Activated CD8-positive, alpha-beta T cell treated with anti-CD3 and anti-CD28 coated beads for 36 hours (primary cell): ENCODE data around the gene RHEB. TPM values are rescaled to one million over a fixed set of nuclear protein-coding genes. Genes with fewer than 3 reads are reported as not detected.

Experiments
- ATAC-seq: fragments of 200-7000 bp; cut with Tn5 transposase; one replicate; pipeline ENCODE4 v1.10.0; 2021; ENCODE audit warnings: mild to moderate bottlenecking, moderate library complexity
- CTCF ChIA-PET: fragments of 350-600 bp; sonication (Branson Sonifier 250); formaldehyde crosslinking; loops from one replicate; lab custom pipeline; 2021; ENCODE audit warnings: antibody characterized with exemption; lab: Charles Lee
- POLR2A ChIA-PET: fragments of 350-600 bp; sonication (Branson Sonifier 250); formaldehyde crosslinking; loops from one replicate; lab custom pipeline; 2021; ENCODE audit warnings: antibody characterized with exemption; lab: Charles Lee
- DNase-seq: peaks from one replicate; pipeline ENCODE4 v3.0.0-alpha.2; 2020
- H3K27ac Mint-ChIP-seq: one replicate; pipeline ENCODE4 v1.8.0; 2021; ENCODE audit warnings: mild to moderate bottlenecking, mixed read lengths
- H3K27me3 Mint-ChIP-seq: one replicate; pipeline ENCODE4 v1.8.0; 2021; ENCODE audit warnings: mixed read lengths
- H3K36me3 Mint-ChIP-seq: one replicate; pipeline ENCODE4 v1.8.0; 2021; ENCODE audit warnings: low read depth, mixed read lengths
- H3K4me1 Mint-ChIP-seq: one replicate; pipeline ENCODE4 v1.8.0; 2021; ENCODE audit warnings: low read depth, mixed read lengths
- H3K4me3 Mint-ChIP-seq: one replicate; pipeline ENCODE4 v1.8.0; 2021; ENCODE audit warnings: mild to moderate bottlenecking, moderate library complexity, mixed read lengths
- H3K9me3 Mint-ChIP-seq: one replicate; pipeline ENCODE4 v1.8.0; 2021; ENCODE audit warnings: mixed read lengths
- intact Hi-C: fragments of 100-400 bp; cut with micrococcal nuclease; formaldehyde crosslinking; loops from one replicate; pipeline ENCODE4 v1.10.0; 2022
- total RNA-seq, 2 experiments: library from RNA; stranded (reverse); gene quantifications; one replicate each; pipeline ENCODE4 v1.2.3, GENCODE V29; 2021
- TF ChIP-seq, protein P1 (sequence below): fragments of 200-600 bp; IDR thresholded peaks from one replicate; pipeline ENCODE4 v1.8.0; 2022; ENCODE audit warnings: antibody characterized with exemption, mild to moderate bottlenecking

The RHEB gene
- total RNA-seq, 2 experiments from 2014 or later, result 42.0 to 42.6 TPM

DNA sequence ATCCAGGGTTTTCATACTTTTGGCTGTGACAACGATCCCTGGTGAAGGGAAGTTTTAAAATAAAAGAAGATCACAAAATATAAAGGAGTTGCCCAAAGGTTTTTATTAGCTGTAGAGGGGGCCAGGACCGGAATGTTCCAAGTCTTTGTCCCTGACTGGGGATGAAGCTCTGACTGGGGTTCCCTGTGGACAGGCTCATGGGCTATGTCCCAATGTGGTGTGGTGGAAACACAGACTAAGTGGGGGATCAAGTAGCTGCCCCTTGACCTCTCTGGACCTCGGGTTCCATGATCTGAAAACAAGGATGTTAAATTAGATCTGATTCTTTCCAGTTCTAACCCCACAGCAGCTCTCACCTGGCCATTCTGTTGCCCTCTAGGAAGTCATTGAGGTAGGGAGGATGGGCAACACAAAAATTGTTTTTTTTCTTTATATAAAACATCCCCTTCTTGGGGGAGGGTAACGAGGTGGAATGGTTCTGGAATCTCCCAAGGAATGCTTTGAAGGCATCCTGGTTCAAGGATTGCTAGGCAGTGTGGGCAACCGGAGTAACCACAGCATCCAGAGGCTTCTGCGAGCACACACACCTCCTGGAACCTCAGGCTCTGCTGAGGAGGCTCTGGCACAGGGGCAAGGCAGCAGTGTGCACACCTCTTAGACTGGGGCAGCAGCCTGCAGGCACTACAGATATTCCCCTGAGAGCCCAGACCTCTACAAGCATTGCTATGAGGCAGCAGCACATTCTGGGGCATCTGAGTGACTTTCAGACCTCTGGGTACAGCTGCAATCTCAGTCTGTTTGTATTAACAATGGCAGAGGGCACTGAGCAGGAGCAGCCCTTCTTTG, 58.4 kb downstream of the RHEB start:
- Mint-ChIP-seq H3K27ac (no peak overlapping the region), H3K9me3 (peaks cover 21% of the 10 kb centered on the region)
- ATAC-seq, result no peak

DNA sequence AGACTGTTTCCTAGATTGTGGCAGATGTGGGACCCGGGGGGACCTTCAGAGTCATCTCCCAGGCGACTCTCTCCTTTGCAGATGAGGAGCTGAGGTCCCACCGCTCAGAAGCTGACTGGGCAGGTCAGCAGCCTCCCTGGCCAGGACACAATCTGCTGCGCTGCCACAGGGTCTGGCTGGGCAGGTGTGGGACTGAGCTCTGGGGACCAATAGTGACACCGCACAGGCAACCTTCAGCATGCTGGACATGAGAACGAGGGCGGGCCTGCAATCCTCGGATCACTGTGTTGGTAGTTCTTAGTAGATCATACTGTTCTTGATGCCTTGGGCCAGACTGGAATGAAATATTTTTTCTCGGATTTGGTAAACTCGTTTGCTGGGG, 59.2 kb downstream of the RHEB start:
- CTCF ChIA-PET, result interaction anchor here (1.3 to 3.6 kb wide), 2 partner anchors 12 to 171 kb away, joined by 3 to 32 read pairs; no protein-coding TSS in a partner anchor
- peaks cover 11% of the 10 kb centered on the region for H3K27me3 Mint-ChIP-seq

More for the DNA sequence above, 58.4 kb downstream of the RHEB start:
- Mint-ChIP-seq H3K27me3 (peaks cover 11% of the 10 kb centered on the region), H3K4me1 (peaks cover 7% of the 10 kb centered on the region), H3K4me3 (no peak overlapping the region), H3K36me3 (peaks cover 33% of the 10 kb centered on the region)
- intact Hi-C loops, result no loop called here
- TF ChIP-seq, protein P1, sequence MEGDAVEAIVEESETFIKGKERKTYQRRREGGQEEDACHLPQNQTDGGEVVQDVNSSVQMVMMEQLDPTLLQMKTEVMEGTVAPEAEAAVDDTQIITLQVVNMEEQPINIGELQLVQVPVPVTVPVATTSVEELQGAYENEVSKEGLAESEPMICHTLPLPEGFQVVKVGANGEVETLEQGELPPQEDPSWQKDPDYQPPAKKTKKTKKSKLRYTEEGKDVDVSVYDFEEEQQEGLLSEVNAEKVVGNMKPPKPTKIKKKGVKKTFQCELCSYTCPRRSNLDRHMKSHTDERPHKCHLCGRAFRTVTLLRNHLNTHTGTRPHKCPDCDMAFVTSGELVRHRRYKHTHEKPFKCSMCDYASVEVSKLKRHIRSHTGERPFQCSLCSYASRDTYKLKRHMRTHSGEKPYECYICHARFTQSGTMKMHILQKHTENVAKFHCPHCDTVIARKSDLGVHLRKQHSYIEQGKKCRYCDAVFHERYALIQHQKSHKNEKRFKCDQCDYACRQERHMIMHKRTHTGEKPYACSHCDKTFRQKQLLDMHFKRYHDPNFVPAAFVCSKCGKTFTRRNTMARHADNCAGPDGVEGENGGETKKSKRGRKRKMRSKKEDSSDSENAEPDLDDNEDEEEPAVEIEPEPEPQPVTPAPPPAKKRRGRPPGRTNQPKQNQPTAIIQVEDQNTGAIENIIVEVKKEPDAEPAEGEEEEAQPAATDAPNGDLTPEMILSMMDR, result no peak
- POLR2A ChIA-PET, result interaction anchor here (1.6 kb wide), 1 partner anchor 13 kb away, joined by 5 read pairs; no protein-coding TSS in a partner anchor
- DNase-seq, result no peak
- CTCF ChIA-PET, result interaction anchor here (0.8 to 3.6 kb wide), 3 partner anchors 12 to 93 kb away, joined by 3 to 32 read pairs (median 5); no protein-coding TSS in a partner anchor

GRCh38 chr7:151459726-151460473, 59.8 kb downstream of the RHEB start:
- no peak overlapping the region for H3K27ac Mint-ChIP-seq
- TF ChIP-seq, protein P1, result no peak
- ATAC-seq (no peak), DNase-seq (no peak)
- H3K4me1 Mint-ChIP-seq, result peaks cover 7% of the 10 kb centered on the region
- peaks cover 20% of the 10 kb centered on the region for H3K36me3 Mint-ChIP-seq
- ChIA-PET CTCF (interaction anchor here (1.3 to 3.6 kb wide), 2 partner anchors 11 to 172 kb away, joined by 3 to 32 read pairs; no protein-coding TSS in a partner anchor), POLR2A (no interaction called here)
- H3K9me3 Mint-ChIP-seq, result peaks cover 21% of the 10 kb centered on the region
- intact Hi-C loops, result no loop called here
- peaks cover 11% of the 10 kb centered on the region for H3K27me3 Mint-ChIP-seq
- no peak overlapping the region for H3K4me3 Mint-ChIP-seq

More for the DNA sequence above, 59.2 kb downstream of the RHEB start:
- POLR2A ChIA-PET, result no interaction called here
- peaks cover 7% of the 10 kb centered on the region for H3K4me1 Mint-ChIP-seq
- no peak overlapping the region for H3K4me3 Mint-ChIP-seq
- intact Hi-C loops, result no loop called here
- peaks cover 26% of the 10 kb centered on the region for H3K36me3 Mint-ChIP-seq
- peaks cover 21% of the 10 kb centered on the region for H3K9me3 Mint-ChIP-seq
- TF ChIP-seq, protein P1, result no peak
- DNase-seq (no peak), ATAC-seq (no peak)
- H3K27ac Mint-ChIP-seq, result no peak overlapping the region

DNA sequence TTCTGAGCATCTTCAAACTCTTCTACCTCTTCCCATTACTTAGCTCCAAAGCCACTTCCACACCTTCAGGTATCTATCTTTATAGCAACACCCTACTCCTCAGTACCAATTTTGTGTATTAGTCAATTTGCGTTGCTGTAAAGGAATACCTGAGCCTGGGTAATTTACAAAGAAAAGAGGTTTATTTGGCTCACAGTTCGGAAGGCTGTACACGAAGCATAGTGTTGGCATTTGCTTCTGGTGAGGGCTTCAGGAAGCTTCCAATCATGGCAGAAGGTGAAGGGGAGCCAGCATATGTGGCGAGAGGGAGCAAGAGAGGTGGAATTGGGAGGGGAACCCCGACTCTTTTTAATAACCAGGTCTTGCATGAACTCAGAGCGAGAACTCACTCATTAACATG, 62.2 kb downstream of the RHEB start:
- no peak for ATAC-seq
- Mint-ChIP-seq H3K9me3 (peaks cover 6% of the 10 kb centered on the region), H3K4me3 (no peak overlapping the region), H3K4me1 (peaks cover 7% of the 10 kb centered on the region), H3K36me3 (peaks cover under 1% of the 10 kb centered on the region), H3K27ac (no peak overlapping the region), H3K27me3 (peaks cover 11% of the 10 kb centered on the region)
- intact Hi-C loops, result no loop called here
- no peak for DNase-seq
- ChIA-PET CTCF (interaction anchor here (1.4 kb wide), 1 partner anchor 91 kb away, joined by 4 read pairs; no protein-coding TSS in a partner anchor), POLR2A (no interaction called here)
- TF ChIP-seq, protein P1, result no peak
